Left colon (tissue), 2 donors: Measurements from ENCODE around the gene CCDC30. TPM values are rescaled to one million over a fixed set of nuclear protein-coding genes. Genes with fewer than 3 reads are reported as not detected.
"Not testable (repeated sequence)": the region's sequence is repeated elsewhere in the genome, so short reads cannot be mapped to it uniquely, and the experiment has no call there.

Source experiments
- ATAC-seq: fragments of 200-7000 bp; cut with Tn5 transposase; one replicate; pipeline ENCODE4 v1.9.1; 2020; ENCODE audit warnings: mild to moderate bottlenecking, moderate library complexity
- DNase-seq, 2 donors: peaks; one replicate each; pipeline ENCODE4 v3.0.0-alpha.2; 2020
- intact Hi-C, 2 donors: fragments of 100-400 bp; cut with DNase I in 1 of 2; cut with micrococcal nuclease in 1 of 2; formaldehyde crosslinking; loops; one replicate each; pipeline versions ENCODE4 v1.11.2 to v1.14.0; 2022; cut with DNase I, micrococcal nuclease
- total RNA-seq, 2 donors: library from RNA; stranded (reverse); fragmentation: NEBNext Ultra II Directional; extraction: Animal tissue kit (Norgen Biotek cat#: 25700); gene quantifications; one replicate each; pipeline ENCODE4 v1.2.1, GENCODE V29; 2021
- donor health status: DM: no; HTN: no; CAD: no.
- donor health status: DM: yes; HTN: yes; CAD: no.

The CCDC30 gene
- total RNA-seq, 2 donors from 2014 or later: 1.8 to 2.6 TPM

GRCh38 chr1:42439940-42440339 lies 23.1 kb upstream of the CCDC30 start:
- intact Hi-C loops: no loop called here
- ATAC-seq (peak; percentile 89), DNase-seq (no peak)

- no peak for DNase-seq
- ATAC-seq: peak; percentile 74
Measured at GRCh38 chr1:42442662-42443061, 20.4 kb upstream of the CCDC30 start.

GRCh38 chr1:42449256-42449655 lies 13.8 kb upstream of the CCDC30 start:
- DNase-seq (no peak), ATAC-seq (no peak)
- intact Hi-C loops: no loop called here

More at GRCh38 chr1:42442662-42443061, 20.4 kb upstream of the CCDC30 start:
- intact Hi-C loops: no loop called here

GRCh38 chr1:42450061-42450460 lies 13.0 kb upstream of the CCDC30 start:
- intact Hi-C loops: loop anchor here in 1 of 2 donors (10.0 kb wide), 1 partner anchor 115 kb away; the partner anchor contains the start of gene FOXJ3
- DNase-seq (no peak), ATAC-seq (no peak)

GRCh38 chr1:42453386-42453785 lies 9.7 kb upstream of the CCDC30 start:
- DNase-seq: no peak
- intact Hi-C loops: loop anchor here in 1 of 2 donors (10.0 kb wide), 1 partner anchor 119 kb away; the partner anchor contains the start of gene FOXJ3
- no peak for ATAC-seq

GRCh38 chr1:42454403-42454802 lies 8.7 kb upstream of the CCDC30 start:
- ATAC-seq (no peak), DNase-seq (no peak)

GRCh38 chr1:42456010-42456753 lies 6.9 kb upstream of the CCDC30 start, which contains the start of the genes PPCS and ZMYND12:
Gene PPCS (plus strand): TSS chr1:42456543. CDS start chr1:42456566, 23 bp downstream.
Gene ZMYND12 (minus strand): TSS chr1:42456022. CDS start chr1:42455997, 25 bp downstream.
- DNase-seq (peak; percentile 83 to 96), ATAC-seq (peak; percentile 94)
- intact Hi-C loops: loop anchor here in 1 of 2 donors (10.0 kb wide), 1 partner anchor 121 kb away; the partner anchor contains the start of gene FOXJ3

More at GRCh38 chr1:42454403-42454802, 8.7 kb upstream of the CCDC30 start:
- intact Hi-C loops: loop anchor here in 1 of 2 donors (10.0 kb wide), 1 partner anchor 120 kb away; the partner anchor contains the start of gene FOXJ3

GRCh38 chr1:42456754-42457089 lies 6.4 kb upstream of the CCDC30 start:
- ATAC-seq (peak; percentile 83), DNase-seq (peak; percentile 69 to 73)
- intact Hi-C loops: loop anchor here in 1 of 2 donors (10.0 kb wide), 1 partner anchor 122 kb away; the partner anchor contains the start of gene FOXJ3

GRCh38 chr1:42461196-42461595 lies 1.9 kb upstream of the CCDC30 start:
- intact Hi-C loops: no loop called here
- DNase-seq (no peak), ATAC-seq (no peak)

- intact Hi-C loops: no loop called here
- DNase-seq (no peak), ATAC-seq (no peak)
Measured at GRCh38 chr1:42463921-42464320, 835 bp downstream of the CCDC30 start.

- ATAC-seq: no peak
- no peak for DNase-seq
- intact Hi-C loops: no loop called here
Measured at GRCh38 chr1:42466030-42466429, 2.9 kb downstream of the CCDC30 start.

GRCh38 chr1:42469727-42470126 lies 6.6 kb downstream of the CCDC30 start:
- DNase-seq: no peak
- ATAC-seq: no peak
- intact Hi-C loops: no loop called here

- ATAC-seq (no peak), DNase-seq (no peak)
- intact Hi-C loops: no loop called here
Measured at GRCh38 chr1:42476605-42477004, 13.5 kb downstream of the CCDC30 start.

- ATAC-seq, DNase-seq, intact Hi-C loops: not testable (repeated sequence)
Measured at GRCh38 chr1:42477354-42477753, 14.3 kb downstream of the CCDC30 start.

- DNase-seq: no peak
- ATAC-seq: no peak
- intact Hi-C loops: no loop called here
Measured at GRCh38 chr1:42477775-42478174, 14.7 kb downstream of the CCDC30 start.

GRCh38 chr1:42479621-42480020 lies 16.5 kb downstream of the CCDC30 start:
- intact Hi-C loops: no loop called here
- ATAC-seq: no peak

GRCh38 chr1:42480921-42481320 lies 17.8 kb downstream of the CCDC30 start:
- intact Hi-C loops: no loop called here
- DNase-seq (no peak), ATAC-seq (no peak)

More at GRCh38 chr1:42479621-42480020, 16.5 kb downstream of the CCDC30 start:
- DNase-seq: no peak

GRCh38 chr1:42482635-42483153 lies 19.6 kb downstream of the CCDC30 start:
- no peak for DNase-seq
- no peak for ATAC-seq
- intact Hi-C loops: no loop called here

GRCh38 chr1:42484382-42484781 lies 21.3 kb downstream of the CCDC30 start:
- DNase-seq (no peak), ATAC-seq (no peak)
- intact Hi-C loops: no loop called here

- intact Hi-C loops: no loop called here
- DNase-seq: no peak
- no peak for ATAC-seq
Measured at GRCh38 chr1:42490237-42490636, 27.2 kb downstream of the CCDC30 start.
